Ovary (tissue), 9 donors: ENCODE results near the gene SPDYE2B. TPM values are rescaled to one million over a fixed set of nuclear protein-coding genes. Genes with fewer than 3 reads are reported as not detected.
"Not testable (repeated sequence)": the region's sequence is repeated elsewhere in the genome, so short reads cannot be mapped to it uniquely, and the experiment has no call there.

Experiments used
- DNase-seq, 5 donors: peaks; one replicate each; pipeline ENCODE4 v3.0.0-alpha.2; 2019 to 2020
- H3K27ac ChIP-seq, 2 donors: fragments of 200-600 bp; one replicate each; pipeline versions ENCODE4 v1.5.1 to v1.8.0; 2019 to 2022
- H3K27me3 ChIP-seq: fragments of 200-600 bp; one replicate; pipeline ENCODE4 v1.8.0; 2022
- H3K36me3 ChIP-seq: fragments of 200-600 bp; sonication (generic); one replicate; pipeline ENCODE4 v1.5.1; 2019
- H3K4me1 ChIP-seq: one replicate; pipeline ENCODE4 v1.8.1; 2013; ENCODE audit warnings: mild to moderate bottlenecking, moderate library complexity; ENCODE audit not compliant: insufficient read depth
- H3K4me3 ChIP-seq: fragments of 200-600 bp; sonication (generic); one replicate; pipeline ENCODE4 v1.5.1; 2017
- H3K9me3 ChIP-seq, 2 donors: fragments of 200-600 bp in 1 of 2; sonication (generic) in 1 of 2; one replicate each; pipeline versions ENCODE4 v1.5.1 to v1.8.1; 2013 to 2019; ENCODE audit warnings: mild to moderate bottlenecking in 1 of 2, moderate library complexity in 1 of 2
- WGBS, 3 donors: extraction: QIAGEN DNeasy Blood & Tissue Kit in 1 of 3; methylation state at CpG; one replicate each; pipeline versions ENCODE4 v1.1.5 to v1.1.7; 2013 to 2017; 5-methylcytosine and 5-hydroxymethylcytosine counted together
- intact Hi-C, 4 donors: fragments of 100-400 bp; cut with DNase I; formaldehyde crosslinking; loops; one replicate each; pipeline versions ENCODE4 v1.11.0 to v1.15.1; 2022 to 2023
- polyA plus RNA-seq, 2 donors: library from polyadenylated mRNA; stranded (reverse); fragments of 200-250 nt in 1 of 2; fragments of 350-450 nt in 1 of 2; fragmentation: Illumina TruSeq in 1 of 2; extraction: RNeasy Lipid Tissue Mini Kit (QIAGEN cat#74804) in 1 of 2; gene quantifications; one replicate each; pipeline ENCODE4 v1.2.3, GENCODE V29; 2013 to 2014
- total RNA-seq, 7 donors: library from RNA; depleted of rRNA in 2 of 7; stranded (reverse); fragments of >200 nt in 2 of 7; fragmentation: NEBNext Ultra II Directional in 3 of 7; extraction: Animal tissue kit (Norgen Biotek cat#: 25700) in 3 of 7; gene quantifications; one replicate each; pipeline versions ENCODE4 v1.1.0 to v1.2.4, GENCODE V29; 2016 to 2023
- donor health status: DM: no; HTN: no; CAD: no; lungs with moderate emphysema.
- donor health status: DM: no; HTN: no; CAD: no.
- donor health status: Bipolar disorder and iron deficiency.
- donor health status: DM: yes; HTN: yes; CAD: no.
- donor health status: DM: no; HTN: no; CAD: no.
- donor health status: DM: yes; HTN: yes; CAD: no.

SPDYE2B gene
- total and polyA plus RNA-seq, 9 donors = not detected

GRCh38 chr7:102647813-102648212 is 2.3 kb upstream of the SPDYE2B start:
- H3K4me1 ChIP-seq, H3K27me3 ChIP-seq, H3K4me3 ChIP-seq, H3K36me3 ChIP-seq, H3K27ac ChIP-seq, intact Hi-C loops, H3K9me3 ChIP-seq: not testable (repeated sequence)
- DNase-seq = peak in 1 of 5 donors; percentile 10
- 95 to 99% (median 96%) methylated on average over 5 to 7 of the region's 7 CpGs for WGBS, 3 donors

GRCh38 chr7:102664765-102665164 is 14.6 kb downstream of the SPDYE2B start:
- H3K27ac ChIP-seq, H3K9me3 ChIP-seq, H3K4me3 ChIP-seq, H3K27me3 ChIP-seq, intact Hi-C loops, H3K4me1 ChIP-seq, DNase-seq, H3K36me3 ChIP-seq: not testable (repeated sequence)
- 57 to 81% methylated on average over 3 to 4 of the region's 11 CpGs; no CpG with 5 or more reads in 1 of the 3 donors for WGBS, 3 donors

- intact Hi-C loops, H3K27me3 ChIP-seq, H3K27ac ChIP-seq, H3K9me3 ChIP-seq, DNase-seq, H3K36me3 ChIP-seq, H3K4me1 ChIP-seq, H3K4me3 ChIP-seq: not testable (repeated sequence)
- no CpG with 5 or more reads among the region's 16 CpGs for WGBS, 3 donors
Measured at GRCh38 chr7:102666850-102667249, 16.7 kb downstream of the SPDYE2B start.

DNA sequence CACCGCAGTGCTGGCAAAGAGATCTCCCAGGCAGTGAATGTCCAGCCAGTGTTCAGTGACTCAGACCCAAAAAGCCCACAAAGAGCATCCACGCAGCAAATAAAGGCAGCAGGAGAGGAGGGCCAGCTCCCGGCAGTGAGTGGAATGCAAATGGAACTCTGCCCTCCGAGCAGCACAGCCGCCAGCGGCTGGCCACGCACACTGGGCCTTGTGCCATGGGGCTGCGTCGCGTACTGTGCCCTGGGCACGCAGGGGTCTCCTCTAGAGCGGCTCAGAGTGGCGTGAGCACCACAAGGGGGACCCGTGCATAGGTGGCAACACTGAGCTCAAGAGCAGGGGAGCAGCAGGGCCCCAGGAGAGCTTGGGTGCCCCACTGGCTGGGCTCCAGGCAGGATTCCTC is 17.4 kb downstream of the SPDYE2B start:
- H3K9me3 ChIP-seq, intact Hi-C loops, H3K36me3 ChIP-seq, H3K27ac ChIP-seq, H3K4me1 ChIP-seq, H3K27me3 ChIP-seq, H3K4me3 ChIP-seq: not testable (repeated sequence)
- DNase-seq = peak in 1 of 5 donors; percentile 20
- WGBS, 3 donors = 87% methylated on average over 9 of the region's 14 CpGs; no CpG with 5 or more reads in 2 of the 3 donors

GRCh38 chr7:102671166-102671955 is 21.2 kb downstream of the SPDYE2B start, which contains the start of gene POLR2J2:
Gene POLR2J2 (minus strand): TSS chr7:102671663. CDS start chr7:102671601, 62 bp downstream.
- H3K4me1 ChIP-seq, H3K36me3 ChIP-seq, intact Hi-C loops, H3K27ac ChIP-seq, H3K27me3 ChIP-seq, H3K9me3 ChIP-seq: not testable (repeated sequence)
- peak within 1 kb of the TSS; percentile 32 for H3K4me3 ChIP-seq
- WGBS, 3 donors = 1% methylated on average over 37 of the region's 63 CpGs; no CpG with 5 or more reads in 2 of the 3 donors
- DNase-seq = peak in 2 of 5 donors; percentile 86 to 98

- H3K27me3 ChIP-seq, H3K36me3 ChIP-seq, H3K9me3 ChIP-seq, H3K4me1 ChIP-seq, H3K4me3 ChIP-seq, DNase-seq, intact Hi-C loops, H3K27ac ChIP-seq: not testable (repeated sequence)
- WGBS, 3 donors = no CpG with 5 or more reads among the region's 9 CpGs
Measured at GRCh38 chr7:102671956-102672307, 21.8 kb downstream of the SPDYE2B start.

GRCh38 chr7:102673447-102674067 is 23.4 kb downstream of the SPDYE2B start:
- H3K36me3 ChIP-seq, H3K27ac ChIP-seq, H3K27me3 ChIP-seq, H3K4me1 ChIP-seq, DNase-seq, H3K9me3 ChIP-seq, intact Hi-C loops, H3K4me3 ChIP-seq: not testable (repeated sequence)
- no CpG with 5 or more reads among the region's 9 CpGs for WGBS, 3 donors

DNA sequence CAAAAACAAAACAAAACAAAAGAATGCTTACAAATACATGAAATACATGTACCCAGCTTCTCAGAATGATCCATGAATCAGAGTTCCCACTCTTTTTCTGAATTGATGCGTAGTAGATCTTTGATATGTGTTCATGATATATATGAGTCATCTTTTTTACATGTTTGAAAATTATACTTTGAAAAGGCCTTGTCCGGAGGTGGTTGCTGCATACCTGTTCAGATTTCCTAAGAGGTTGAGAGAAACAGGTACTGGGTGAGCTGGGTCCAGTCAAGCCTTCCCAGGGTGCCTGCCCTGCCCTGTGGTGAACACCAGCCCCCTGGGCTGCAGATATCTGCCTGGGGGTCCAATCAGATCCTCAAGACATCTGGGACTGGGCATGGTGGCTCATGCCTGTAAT is 25.4 kb downstream of the SPDYE2B start:
- H3K27ac ChIP-seq, H3K4me1 ChIP-seq, DNase-seq, H3K9me3 ChIP-seq, intact Hi-C loops, H3K4me3 ChIP-seq, H3K27me3 ChIP-seq, H3K36me3 ChIP-seq: not testable (repeated sequence)
- 71 to 91% (median 83%) methylated on average over 1 of the region's 2 CpGs for WGBS, 3 donors

DNA sequence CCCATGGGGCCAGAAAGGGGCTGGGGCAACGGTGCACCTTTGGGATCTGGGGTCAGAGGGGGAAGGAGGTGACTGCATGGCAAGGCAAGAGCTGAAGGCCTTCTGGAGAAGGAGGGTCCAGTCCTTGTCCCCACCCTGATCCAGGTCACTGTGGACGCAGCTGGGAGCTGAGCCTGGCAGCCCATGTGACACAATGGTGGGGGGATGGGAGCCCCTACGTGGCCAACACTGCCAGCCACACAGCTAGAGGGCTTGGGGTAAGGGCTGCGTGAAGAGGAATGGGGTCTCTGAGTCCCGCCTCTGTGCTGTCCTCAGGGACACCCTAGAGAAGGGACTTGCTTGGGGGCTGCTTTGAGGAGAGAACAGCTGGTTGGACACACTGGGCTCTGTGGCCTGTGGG is 30.7 kb downstream of the SPDYE2B start:
- DNase-seq, H3K36me3 ChIP-seq, intact Hi-C loops, H3K4me3 ChIP-seq, H3K9me3 ChIP-seq, H3K27ac ChIP-seq, H3K27me3 ChIP-seq, H3K4me1 ChIP-seq: not testable (repeated sequence)
- no CpG with 5 or more reads among the region's 5 CpGs for WGBS, 3 donors

GRCh38 chr7:102682560-102682959 is 32.4 kb downstream of the SPDYE2B start:
- H3K27ac ChIP-seq, H3K27me3 ChIP-seq, H3K4me1 ChIP-seq, H3K9me3 ChIP-seq, intact Hi-C loops, H3K36me3 ChIP-seq, DNase-seq, H3K4me3 ChIP-seq: not testable (repeated sequence)
- WGBS, 3 donors = no CpG with 5 or more reads among the region's 5 CpGs

DNA sequence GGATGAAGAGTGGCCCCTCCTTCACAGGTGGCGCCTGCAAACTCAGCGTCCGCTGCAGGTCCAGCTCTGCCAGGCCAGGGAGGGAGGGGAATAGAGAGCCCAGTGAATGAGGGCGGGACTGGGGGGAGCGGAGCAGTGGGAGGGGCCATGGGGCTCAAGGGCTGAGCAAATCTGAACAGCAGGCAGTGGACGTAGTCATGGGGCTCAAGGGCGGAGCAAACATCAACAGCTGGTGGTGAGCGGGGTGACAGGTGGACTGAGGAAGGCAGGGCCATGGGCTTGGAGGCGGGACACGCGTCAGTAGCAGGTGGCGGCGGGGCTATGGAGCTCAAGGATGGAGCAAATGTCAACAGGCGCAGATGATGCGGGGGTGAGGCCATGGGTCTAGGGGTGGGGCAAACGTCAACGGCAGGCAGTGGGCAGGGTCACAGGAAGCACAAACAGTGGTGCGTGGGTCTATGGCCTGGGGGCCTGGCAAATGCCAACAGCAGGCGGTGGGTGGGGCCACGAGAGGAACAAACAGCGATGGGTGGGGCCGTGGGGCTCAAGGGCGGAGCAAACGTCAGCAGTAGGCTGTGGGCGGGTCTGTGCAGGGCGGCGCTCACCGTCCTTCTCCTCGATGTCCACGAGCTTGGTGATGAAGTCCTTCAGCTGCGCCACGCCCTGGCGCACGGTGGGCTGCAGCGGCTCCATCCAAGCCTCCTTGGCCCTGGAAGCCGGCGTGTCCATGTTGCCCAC is 38.3 kb downstream of the SPDYE2B start:
- H3K27me3 ChIP-seq, intact Hi-C loops, H3K27ac ChIP-seq, DNase-seq, H3K36me3 ChIP-seq, H3K4me3 ChIP-seq, H3K4me1 ChIP-seq, H3K9me3 ChIP-seq: not testable (repeated sequence)
- no CpG with 5 or more reads among the region's 37 CpGs for WGBS, 3 donors
